HG03103 (cell line): ENCODE results near the gene SGSH.

Experiments
- ATAC-seq: cut with Tn5 transposase; IDR thresholded peaks from one replicate; pipeline ENCODE4 v1.9.1; 2021; ENCODE audit warnings: low read depth; ENCODE audit not compliant: unreplicated experiment

Gene SGSH

DNA sequence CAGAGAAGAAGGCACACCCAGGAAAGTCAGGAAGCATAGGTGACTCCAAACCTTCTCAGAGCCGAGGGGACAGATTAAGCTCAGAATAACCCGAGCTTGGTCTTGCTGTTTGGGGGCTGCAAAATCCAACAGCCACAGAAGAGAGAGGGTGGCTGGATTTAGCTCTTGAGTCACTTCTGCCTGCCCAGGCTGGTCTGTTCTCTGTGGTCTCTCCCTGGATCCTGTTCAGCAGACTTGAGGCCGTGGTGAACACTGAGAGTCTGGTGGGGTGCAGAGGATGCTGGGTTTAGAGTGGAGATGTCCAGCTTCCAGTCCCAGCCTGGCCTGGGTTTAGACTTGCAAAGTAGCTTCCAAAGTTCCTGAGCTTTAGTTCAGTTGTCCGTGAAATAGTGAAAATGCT is 8.9 kb upstream of the SGSH start:
- no peak for ATAC-seq

DNA sequence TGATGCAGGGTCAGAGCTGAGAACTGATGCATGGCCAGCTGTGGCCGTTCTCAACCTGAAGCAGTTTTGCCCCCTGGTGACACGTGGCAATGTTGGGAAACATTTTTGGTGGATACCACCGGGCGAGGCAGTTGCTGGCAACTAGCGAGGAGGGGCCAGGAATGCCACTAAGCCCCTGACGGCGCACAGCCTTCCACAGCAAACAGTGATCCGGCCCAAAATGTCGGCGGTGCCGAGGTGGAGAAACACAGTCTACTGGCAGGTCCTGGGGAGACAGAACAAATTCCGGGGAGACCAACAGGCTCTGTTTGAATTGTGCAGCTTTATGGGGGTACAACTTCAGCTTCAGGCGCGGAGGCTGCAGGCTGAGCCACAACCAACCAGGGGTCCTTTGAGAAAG is 8.3 kb upstream of the SGSH start:
- ATAC-seq = no peak

DNA sequence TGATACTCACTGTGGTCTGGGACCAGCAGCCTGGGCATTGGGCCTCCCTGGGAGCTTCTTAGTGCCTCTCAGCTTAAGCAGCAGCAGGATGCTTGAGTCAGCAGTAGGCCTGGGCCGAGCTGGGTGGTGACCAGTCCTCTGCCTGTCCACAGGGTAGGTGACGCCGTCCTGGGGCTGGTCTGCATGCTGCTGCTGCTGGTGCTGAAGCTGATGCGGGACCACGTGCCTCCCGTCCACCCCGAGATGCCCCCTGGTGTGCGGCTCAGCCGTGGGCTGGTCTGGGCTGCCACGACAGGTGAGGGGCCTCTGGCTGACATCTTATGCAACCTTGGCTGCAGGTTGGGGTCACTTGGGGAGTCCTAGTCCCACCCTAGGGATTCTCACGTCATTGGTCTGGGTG is 7.5 kb upstream of the SGSH start:
- ATAC-seq = no peak

DNA sequence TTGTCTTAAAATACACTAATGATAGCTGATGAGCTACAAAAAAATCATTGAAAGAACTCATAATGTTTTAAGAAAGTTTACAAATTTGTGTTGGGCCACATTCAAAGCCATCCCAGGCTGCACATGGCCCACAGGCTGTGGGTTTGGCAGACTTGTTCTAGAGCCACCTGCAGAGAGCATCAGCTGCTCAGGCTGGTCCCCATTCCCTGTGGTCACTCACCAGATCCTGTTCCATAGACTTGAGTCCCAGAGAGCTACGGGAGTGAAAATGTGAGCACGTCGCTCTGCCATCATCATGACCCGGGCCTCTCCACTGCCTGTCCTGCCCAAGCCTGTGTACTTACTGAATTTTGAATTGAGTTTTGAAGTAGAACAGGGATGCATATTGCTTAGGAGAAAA is 7.0 kb upstream of the SGSH start:
- ATAC-seq = no peak

DNA sequence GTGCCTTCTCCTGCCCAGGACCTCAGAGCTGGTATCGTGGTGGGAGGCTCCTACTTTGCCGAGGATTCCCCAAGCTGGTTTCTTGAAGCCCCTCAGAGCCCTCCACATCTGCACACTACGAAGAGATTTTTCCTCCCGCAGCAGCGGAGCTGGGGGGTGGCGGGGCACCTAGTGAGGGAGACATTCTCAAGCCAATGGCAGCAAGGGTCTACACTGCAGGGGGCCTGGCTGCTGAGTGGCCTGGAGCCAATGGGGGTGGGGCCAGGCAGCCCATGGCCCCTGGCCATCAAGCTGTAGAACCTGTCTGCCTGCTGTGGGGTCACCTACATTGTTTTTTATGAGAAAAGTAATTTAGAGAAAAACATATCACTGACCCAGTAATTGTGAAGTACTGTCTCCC is 5.1 kb upstream of the SGSH start:
- no peak for ATAC-seq

DNA sequence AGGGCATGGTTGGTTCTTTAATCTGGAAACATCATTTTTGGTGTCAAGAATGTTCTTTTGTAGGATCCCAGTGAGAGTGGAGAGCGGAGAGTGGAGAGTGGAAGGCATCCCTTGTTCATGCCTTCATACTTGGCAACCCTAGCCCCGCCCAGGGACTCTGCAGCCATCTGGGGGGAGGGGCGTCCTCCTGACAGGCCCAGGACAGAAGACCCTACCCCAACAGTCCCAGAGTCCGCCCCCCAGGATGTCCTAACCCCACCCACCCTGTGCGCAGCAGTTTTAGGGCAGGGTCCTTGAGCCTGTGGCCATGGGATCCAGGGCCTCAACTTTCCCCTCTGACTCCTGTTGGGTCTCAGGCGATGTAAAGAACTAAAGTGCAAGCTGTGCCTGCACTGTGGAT is 4.5 kb upstream of the SGSH start:
- ATAC-seq = no peak

DNA sequence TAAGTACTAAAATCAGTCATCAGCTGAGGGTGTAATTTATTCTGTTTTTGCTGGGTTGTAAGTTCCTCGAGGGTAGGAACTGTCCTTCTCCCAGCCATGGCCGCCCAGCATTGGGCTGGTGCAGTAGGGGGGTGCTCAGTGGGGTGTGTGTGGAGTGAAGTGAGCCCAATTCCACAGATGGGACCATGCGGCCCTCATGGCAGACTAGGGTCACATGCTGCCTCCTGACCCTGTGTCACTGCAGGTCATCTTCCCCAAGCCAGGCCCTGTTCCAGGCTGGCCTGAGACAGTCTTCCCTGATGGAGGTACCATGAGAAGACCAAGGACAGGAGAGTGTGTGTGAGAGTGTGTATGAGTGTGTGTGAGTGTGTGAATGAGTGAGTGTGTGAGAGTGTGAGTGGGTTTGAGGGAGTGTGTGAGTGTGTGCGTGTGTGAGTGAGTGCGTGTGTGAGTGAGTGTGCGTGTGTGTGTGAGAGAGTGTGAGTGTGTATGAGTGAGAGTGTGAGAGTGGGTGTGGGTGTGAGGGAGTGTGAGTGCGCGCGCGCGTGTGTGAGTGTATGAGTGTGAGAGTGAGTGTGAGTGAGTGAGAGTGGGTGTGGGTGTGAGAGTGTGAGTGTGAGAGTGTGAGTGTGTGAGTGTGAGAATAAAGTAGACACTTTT is 3.8 kb upstream of the SGSH start:
- ATAC-seq = no peak

DNA sequence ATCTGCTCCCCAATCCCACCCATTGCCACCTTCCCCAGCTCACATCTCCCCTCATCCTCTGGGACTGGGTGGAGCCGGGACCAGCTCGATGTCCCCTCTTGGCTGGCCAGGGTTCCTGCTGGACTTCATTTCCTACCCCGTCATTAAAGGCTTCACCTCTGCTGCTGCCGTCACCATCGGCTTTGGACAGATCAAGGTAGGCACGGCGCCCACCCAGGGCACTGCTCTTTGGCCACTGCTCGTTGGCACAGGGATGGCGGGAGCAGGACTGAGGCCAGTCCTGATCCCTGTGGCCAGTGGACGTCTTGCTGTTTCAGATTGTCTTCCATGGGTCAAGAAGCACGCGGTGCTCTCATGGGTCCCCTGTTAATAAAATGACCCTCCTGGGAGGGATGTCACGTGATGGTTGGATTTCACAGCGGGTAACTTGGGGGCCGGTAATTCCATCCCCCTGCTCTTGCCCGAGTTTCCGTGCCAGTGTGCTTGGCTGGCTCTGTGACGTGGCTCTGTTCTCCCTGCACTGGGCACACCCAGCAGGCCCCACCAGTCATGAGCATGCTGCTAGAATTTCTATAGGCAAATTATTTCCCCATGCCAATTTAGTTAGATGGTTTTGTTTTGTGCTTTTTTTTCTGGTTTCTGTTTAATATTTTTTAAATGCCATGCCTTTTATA is 3.1 kb upstream of the SGSH start:
- ATAC-seq = no peak

DNA sequence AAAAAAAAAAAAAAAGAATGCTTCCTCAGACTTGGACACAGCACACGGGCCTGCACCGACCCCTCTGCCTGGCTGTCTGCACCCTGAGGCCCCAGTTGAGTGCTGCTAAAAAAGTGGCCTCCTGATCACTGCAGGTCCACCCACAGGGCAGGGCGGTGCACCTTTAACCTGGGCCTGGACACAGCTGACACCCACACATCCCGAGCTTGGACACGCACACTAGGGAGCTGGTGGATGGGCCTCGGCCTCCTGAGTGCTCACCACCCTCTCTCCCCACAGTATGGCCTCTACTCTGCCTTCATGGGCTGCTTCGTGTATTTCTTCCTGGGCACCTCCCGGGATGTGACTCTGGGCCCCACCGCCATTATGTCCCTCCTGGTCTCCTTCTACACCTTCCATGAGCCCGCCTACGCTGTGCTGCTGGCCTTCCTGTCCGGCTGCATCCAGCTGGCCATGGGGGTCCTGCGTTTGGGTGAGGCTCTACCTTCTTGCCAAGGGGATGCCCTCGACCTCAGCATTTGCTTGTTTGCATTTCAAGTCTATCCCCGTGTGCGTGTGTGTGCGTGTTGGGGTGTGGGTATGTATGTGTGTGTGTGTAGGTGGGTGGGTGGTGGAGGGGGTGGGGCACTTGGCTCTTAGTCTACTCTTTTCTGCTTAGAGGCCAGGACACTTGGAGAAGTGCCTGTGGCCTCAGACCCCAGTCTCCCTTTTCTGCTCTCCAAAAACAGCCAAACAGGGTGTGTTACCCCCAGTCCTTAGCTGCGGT is 2.4 kb upstream of the SGSH start:
- no peak for ATAC-seq

DNA sequence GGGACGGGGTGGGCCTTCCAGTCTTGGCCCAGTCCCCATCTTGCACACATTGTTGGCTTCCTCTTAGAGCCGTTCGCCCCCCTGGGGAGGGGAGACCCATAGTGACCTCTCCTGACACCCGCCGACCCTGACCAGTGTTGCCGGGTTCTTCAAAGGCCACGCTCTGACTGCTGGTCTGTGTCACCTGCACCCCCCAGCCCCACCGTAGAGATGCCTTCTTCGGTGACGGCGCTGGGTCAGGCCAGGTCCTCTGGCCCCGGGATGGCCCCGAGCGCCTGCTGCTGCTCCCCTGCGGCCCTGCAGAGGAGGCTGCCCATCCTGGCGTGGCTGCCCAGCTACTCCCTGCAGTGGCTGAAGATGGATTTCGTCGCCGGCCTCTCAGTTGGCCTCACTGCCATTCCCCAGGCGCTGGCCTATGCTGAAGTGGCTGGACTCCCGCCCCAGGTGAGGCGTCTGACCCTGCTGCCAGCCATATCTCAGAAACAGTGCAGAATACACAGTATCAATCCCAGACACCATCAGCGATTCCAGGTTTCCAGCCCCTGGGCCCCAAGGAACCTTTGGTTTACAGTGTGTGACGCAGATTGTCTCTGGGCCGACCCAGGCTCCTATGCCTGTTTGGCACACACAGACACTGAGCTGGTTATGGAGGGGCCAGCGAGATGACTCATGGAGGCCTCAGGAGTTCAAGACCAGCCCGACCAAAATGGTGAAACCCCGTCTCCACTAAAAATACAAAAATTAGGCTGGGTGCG is 1.4 kb upstream of the SGSH start:
- ATAC-seq = no peak

DNA sequence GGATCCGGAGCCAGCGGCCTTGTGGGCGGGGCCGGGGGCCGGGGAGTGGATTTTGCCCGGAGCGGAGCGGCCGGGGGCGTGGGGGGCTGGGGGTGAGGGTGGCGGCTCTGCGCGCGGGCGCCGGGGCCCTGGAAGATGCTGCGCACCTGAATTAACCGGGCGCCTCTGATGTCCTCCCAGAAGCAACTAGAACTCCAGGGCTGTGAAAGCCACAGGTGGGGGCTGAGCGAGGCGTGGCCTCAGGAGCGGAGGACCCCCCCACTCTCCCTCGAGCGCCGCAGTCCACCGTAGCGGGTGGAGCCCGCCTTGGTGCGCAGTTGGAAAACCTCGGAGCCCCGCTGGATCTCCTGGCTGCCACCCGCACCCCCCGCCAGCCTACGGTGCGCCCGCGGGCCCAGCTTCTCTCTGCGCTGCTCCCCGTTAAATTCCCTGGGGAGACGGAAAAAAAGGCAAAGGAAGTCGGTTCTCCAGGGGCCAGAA is 643 bp upstream of the SGSH start:
- no peak for ATAC-seq

DNA sequence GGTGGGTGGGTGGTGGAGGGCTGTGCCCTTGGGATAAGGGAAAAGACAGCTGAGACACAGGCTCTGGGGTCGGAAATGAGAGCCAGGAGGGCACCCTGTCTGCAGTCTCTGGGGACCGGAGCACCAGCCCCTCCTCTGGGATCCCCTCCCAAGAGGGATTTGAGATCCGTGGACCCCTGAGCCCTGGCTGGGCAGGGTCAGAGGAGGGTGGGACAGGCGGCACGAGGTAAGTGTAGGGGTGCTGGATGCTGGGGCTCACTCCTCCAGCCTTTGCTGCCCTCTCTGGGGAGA is 425 bp downstream of the SGSH start:
- peak; percentile 9 for ATAC-seq

DNA sequence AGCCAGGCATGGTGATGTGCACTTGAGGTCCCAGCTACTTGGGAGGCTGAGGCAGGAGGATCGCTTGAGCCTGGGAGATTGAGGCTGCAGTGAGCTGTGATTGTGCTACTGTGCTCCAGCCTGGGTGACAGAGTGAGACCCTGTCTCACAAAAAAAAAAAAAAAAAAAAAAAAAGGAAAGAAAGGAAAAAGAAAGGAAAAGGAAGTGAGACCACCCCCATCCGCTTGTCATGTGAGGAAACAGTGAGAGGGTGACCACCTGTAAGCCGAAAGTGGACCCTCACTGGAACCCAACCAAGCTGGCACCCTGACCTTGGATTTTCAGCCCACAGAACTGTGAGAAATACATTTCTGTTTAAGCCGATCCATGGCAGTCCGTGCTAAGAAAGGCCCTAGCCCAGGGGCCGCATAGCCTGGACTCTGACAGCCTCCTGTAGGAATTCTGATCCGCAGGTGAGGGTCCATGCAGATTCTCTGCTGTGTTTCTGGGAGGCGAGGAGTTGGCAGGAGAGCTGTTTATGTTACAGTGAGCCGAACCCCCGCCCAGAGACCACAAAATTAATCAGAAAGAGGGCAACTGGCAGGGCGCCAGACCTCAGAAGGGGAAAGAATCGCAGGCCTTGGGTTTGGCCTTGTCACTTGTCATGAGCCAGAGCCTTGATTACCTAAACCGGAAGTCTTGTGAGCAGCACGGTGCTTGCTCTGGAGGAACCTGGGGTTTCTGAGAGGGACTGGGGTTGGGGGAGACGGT is 945 bp downstream of the SGSH start:
- peak; percentile 47 for ATAC-seq

DNA sequence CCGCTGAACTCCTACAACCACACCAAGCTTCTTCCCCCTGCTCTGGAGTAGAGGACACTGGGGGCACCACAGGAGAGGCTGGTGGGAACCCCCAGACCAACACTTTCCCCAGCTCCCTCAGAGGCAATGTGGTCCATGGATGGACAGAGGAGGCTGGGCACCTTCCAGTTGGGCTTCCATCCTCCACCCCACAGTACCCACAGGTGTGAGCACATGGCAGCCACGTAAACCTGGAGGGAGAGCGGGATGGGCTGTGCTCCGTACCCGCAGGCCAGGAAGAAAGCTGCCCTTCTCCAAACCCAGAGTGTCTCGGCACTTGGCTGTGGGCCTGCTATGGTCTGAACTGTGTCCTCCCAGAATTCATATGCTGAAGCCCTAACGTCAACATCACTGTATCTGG is 1.7 kb downstream of the SGSH start:
- no peak for ATAC-seq

DNA sequence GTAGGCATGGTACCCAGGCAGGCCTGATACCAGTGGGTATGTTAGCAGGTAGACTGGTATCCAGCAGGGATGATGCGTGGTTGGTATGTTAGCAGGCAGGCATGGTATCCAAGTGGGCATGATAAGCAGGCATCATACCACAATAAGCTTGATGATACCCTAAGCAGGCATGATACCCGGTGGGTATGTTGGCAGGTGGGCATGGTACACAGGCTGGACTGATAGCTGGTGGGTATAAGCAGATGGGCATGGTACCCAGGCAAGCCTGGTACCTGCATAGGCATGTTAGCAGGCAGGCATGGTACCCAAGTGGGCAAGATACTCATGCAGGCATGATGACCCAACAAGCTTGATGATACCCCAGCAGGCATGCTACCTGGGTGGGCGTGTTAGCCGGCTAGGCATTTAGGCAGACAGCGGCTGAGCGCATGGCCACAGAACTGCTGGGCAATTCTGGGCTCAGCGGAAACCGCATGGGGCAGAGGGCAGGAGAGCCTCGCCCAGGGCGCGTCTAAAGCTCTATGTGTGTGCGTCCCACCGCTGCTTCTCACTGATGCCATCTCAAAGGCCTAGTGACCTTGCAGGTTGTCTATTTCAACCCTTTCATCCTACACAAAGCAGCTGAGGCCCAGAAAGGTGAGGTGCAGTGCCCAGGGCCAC is 2.3 kb downstream of the SGSH start:
- ATAC-seq = no peak

DNA sequence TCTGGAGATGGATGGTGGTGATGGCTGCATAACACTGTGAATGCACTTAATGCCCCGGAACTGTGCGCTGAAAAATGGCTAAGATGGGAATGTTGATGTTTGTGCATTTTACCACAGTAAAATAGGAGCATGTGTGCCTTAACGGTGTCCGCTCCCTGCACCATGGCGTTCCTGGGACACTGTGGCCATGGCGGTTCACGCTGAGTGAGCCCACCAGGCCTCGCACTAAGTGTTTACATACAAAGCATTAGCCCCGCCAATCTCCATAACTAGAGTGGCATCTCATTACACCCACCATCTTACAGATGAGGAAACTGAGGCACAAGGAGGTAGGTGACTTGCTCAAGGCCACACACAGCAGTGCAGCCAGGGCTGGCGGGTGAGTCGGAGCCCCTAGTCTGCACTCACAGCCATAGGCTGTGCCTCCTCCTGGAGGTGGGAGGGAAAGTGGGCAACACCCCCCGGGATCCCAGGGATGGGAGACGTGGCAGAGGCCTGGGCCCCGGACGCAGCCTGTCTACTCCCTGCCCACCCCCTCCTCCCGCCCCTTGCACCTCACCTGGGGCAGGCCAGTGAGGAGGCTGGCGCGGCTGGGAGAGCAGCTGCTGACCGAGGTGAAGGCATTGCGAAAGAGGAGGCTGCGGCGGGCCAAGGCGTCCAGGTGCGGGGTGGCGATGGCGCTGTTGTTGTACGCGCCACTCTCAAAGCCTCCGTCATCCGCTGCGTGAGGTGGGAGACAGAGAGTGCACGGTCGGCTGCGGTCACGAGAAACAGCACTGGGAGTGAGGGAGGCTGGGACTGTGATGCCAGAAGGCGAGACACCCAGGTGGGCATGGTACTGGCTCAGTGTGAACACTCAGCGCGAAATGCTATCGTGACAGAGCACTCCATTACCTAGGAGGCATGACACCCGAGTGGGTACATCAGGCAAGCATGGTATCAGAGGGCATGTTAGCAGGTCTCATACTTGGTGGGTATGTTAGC is 3.4 kb downstream of the SGSH start:
- ATAC-seq = no peak

DNA sequence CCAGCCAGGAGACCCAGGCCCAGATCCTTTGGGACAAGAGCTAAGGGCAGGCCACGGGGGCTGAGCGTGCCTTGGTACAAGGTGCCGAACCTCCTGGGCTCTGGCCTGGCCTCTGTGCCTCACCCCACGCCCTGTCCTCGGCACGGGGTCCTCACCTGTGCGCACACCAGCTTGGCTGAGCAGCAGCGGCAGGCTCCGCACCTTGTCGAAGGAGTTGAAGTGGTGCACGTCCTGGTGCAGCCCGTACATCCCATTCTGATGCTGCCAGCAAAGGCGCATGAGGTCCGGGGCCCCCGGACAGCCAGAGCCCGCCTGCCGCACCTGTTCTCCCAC is 5.3 kb downstream of the SGSH start:
- no peak for ATAC-seq

DNA sequence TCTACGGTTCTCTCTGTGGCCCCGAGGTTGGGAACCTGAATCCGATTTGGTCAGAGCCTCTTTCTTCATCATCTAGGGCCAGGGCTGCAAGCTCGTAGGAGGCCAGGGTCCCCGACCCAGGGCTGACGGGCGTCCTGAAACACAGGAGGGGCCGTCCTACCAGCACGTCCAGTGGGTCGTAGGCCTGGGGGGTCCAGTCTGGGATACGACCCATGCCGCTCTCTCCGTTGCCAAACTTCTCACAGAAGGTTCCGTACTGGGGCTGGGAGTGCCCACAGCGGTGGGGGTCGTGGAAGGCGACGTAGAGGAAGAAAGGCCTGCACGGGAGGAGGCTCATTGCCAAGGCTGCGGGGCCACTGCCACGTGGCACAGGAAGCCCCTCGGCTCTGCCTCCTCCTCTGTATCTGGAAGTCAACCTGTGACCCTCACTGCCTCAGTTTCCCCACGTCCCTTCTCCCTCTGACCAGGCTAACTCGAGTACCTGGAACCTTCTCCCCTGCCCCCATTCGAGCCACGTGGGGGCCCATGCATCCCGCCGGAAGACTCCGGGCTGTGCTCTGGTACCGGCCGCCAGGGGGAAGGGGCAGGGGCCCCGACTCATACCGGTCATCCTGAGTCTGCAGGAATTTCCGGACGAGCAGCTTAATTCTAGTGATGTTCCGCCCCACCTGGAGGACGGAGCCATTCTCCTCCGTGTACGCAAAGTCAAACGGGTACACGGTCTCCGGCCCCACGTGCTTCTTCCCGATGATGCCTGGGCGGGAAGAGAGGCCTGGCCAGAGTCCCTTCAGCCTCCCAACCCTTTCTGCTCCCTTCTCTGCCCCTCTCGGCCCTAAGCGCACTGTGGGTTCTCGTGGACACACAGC is 5.9 kb downstream of the SGSH start:
- ATAC-seq = no peak
